Endothelial cell of umbilical vein (primary cell): ENCODE results near the gene CCSER2. TPM values are rescaled to one million over a fixed set of nuclear protein-coding genes. Genes with fewer than 3 reads are reported as not detected.

ENCODE experiments used
- BruUV-seq: library from RNA; stranded (reverse); fragments of 400-500 nt; replicated peaks from 2 replicates; lab custom pipeline; 2021; lab: Mats Ljungman, UMichigan
- CTCF ChIA-PET: fragments of 300-600, 350-600 bp; sonication (Branson Sonifier 250); formaldehyde crosslinking; loops from one replicate; lab custom pipeline; 2021; ENCODE audit warnings: antibody characterized with exemption, inconsistent platforms; lab: Charles Lee
- POLR2A ChIA-PET: fragments of 300-600, 350-600 bp; sonication (Branson Sonifier 250); formaldehyde crosslinking; loops from one replicate; lab custom pipeline; 2021; ENCODE audit warnings: antibody characterized with exemption, inconsistent platforms; lab: Charles Lee
- DNase-seq: peaks from one replicate; pipeline ENCODE4 v3.0.0-alpha.2; 2011; ENCODE audit warnings: low read depth, low spot score
- FAIRE-seq: peaks from 2 replicates; lab custom pipeline; 2011; peaks lifted over from hg19 to GRCh38; lab: Jason Lieb, UNC
- H2AFZ ChIP-seq: 2 replicates; pipeline ENCODE4 v1.6.0; 2012; ENCODE audit warnings: low read depth, low read length, control low read depth, inconsistent platforms
- H3K27ac ChIP-seq: 2 replicates; pipeline ENCODE4 v1.5.1; 2011; ENCODE audit warnings: low read depth, mild to moderate bottlenecking, control low read depth, low read length, moderate library complexity; ENCODE audit not compliant: insufficient read depth
- H3K27me3 ChIP-seq, 2 experiments: 2 replicates each; pipeline versions ENCODE4 v1.6.0 to v1.6.1; 2011; ENCODE audit warnings: low read length in 2 of 2, mixed read lengths in 1 of 2; ENCODE audit not compliant: control insufficient read depth in 2 of 2, insufficient read depth in 2 of 2
- H3K36me3 ChIP-seq, 2 experiments: 2 replicates in 1 of 2; 3 replicates in 1 of 2; pipeline ENCODE4 v1.5.1; 2011; ENCODE audit warnings: low read length in 2 of 2, mild to moderate bottlenecking in 1 of 2, moderate library complexity in 1 of 2; ENCODE audit not compliant: control insufficient read depth in 2 of 2, insufficient read depth in 2 of 2; ENCODE audit errors: extremely low read depth in 1 of 2
- H3K4me1 ChIP-seq: 3 replicates; pipeline ENCODE4 v1.5.1; 2011; ENCODE audit warnings: mild to moderate bottlenecking, low read length; ENCODE audit not compliant: control insufficient read depth, insufficient read depth; ENCODE audit errors: extremely low read depth
- H3K4me2 ChIP-seq: 2 replicates; pipeline ENCODE4 v1.6.1; 2011; ENCODE audit warnings: low read length, control low read depth, mixed read lengths; ENCODE audit not compliant: insufficient read depth
- H3K4me3 ChIP-seq, 3 experiments: fragments of 200-600 bp in 1 of 3; sonication (generic), shearing (Covaris generic) in 1 of 3; replicated peaks in 1 of 3; 2 replicates each; pipeline ENCODE4 v1.5.1; 2011 to 2016; ENCODE audit warnings: control low read depth in 3 of 3, low read length in 3 of 3, mild to moderate bottlenecking in 2 of 3, inconsistent platforms in 1 of 3, low read depth in 1 of 3, moderate library complexity in 1 of 3; ENCODE audit not compliant: insufficient read depth in 1 of 3
- H3K79me2 ChIP-seq: 2 replicates; pipeline ENCODE4 v1.6.0; 2012; ENCODE audit warnings: low read length, inconsistent platforms; ENCODE audit not compliant: control insufficient read depth, insufficient read depth
- H3K9ac ChIP-seq: replicated peaks from 2 replicates; pipeline ENCODE3; 2011; ENCODE audit warnings: low read length, control low read depth; ENCODE audit not compliant: insufficient read depth; ENCODE audit errors: extremely low read depth
- H3K9me1 ChIP-seq: replicated peaks from 3 replicates; pipeline ENCODE4 v1.6.0; 2011; ENCODE audit warnings: mild to moderate bottlenecking, low read length; ENCODE audit not compliant: control insufficient read depth, insufficient read depth; ENCODE audit errors: extremely low read depth
- H3K9me3 ChIP-seq: replicated peaks from 2 replicates; pipeline ENCODE4 v1.5.1; 2012; ENCODE audit warnings: low read length, inconsistent platforms; ENCODE audit not compliant: control insufficient read depth, insufficient read depth
- H4K20me1 ChIP-seq: replicated peaks from 2 replicates; pipeline ENCODE3; 2011; ENCODE audit warnings: mild to moderate bottlenecking, low read length; ENCODE audit not compliant: control insufficient read depth, insufficient read depth; ENCODE audit errors: extremely low read depth
- EZH2 ChIP-seq: IDR thresholded peaks from 2 replicates; pipeline ENCODE4 v1.6.1; 2012; ENCODE audit warnings: borderline replicate concordance, low read depth, mild to moderate bottlenecking, moderate library complexity, low read length, inconsistent platforms; ENCODE audit not compliant: severe bottlenecking
- FOS ChIP-seq: IDR thresholded peaks from 2 replicates; pipeline ENCODE4 v1.6.1; 2011; ENCODE audit warnings: mild to moderate bottlenecking, low read length, moderate library complexity, borderline replicate concordance; ENCODE audit not compliant: insufficient read depth
- GATA2 ChIP-seq: IDR thresholded peaks from 2 replicates; pipeline ENCODE4 v1.7.0; 2011; ENCODE audit warnings: low read depth, mild to moderate bottlenecking, moderate library complexity, mixed read lengths, low read length; ENCODE audit not compliant: insufficient read length, insufficient read depth
- JUN ChIP-seq: IDR thresholded peaks from 2 replicates; pipeline ENCODE4 v1.6.1; 2011; ENCODE audit warnings: borderline replicate concordance, low read depth; ENCODE audit not compliant: insufficient read length, insufficient read depth
- MYC ChIP-seq: IDR thresholded peaks from one replicate; pipeline ENCODE4 v1.6.1; 2011; ENCODE audit warnings: mild to moderate bottlenecking, low read depth, low read length
- POLR2A ChIP-seq: IDR thresholded peaks from 2 replicates; pipeline ENCODE4 v1.6.1; 2012; ENCODE audit warnings: low read depth, mild to moderate bottlenecking, control low read depth, low read length
- POLR2AphosphoS5 ChIP-seq: IDR thresholded peaks from 2 replicates; pipeline ENCODE4 v1.6.1; 2012; ENCODE audit warnings: low read depth, mild to moderate bottlenecking, control low read depth, low read length, moderate library complexity; ENCODE audit not compliant: insufficient read depth
- dilution Hi-C: fragments of 300-500 bp; cut with MboI; formaldehyde crosslinking; loops from one replicate; pipeline ENCODE4 v1.15.0; 2019; ENCODE audit warnings: low sequenced_read_pairs; ENCODE audit not compliant: extremely low pct_ligation_motif_present
- intact Hi-C: fragments of 100-400 bp; cut with micrococcal nuclease; formaldehyde crosslinking; loops from one replicate; pipeline ENCODE4 v1.10.0; 2022
- polyA plus RNA-seq, 4 experiments: library from polyadenylated mRNA; depleted of rRNA in 3 of 4; stranded (reverse) in 3 of 4; unstranded in 1 of 4; fragments of >200 nt; gene quantifications; 2 replicates each; pipeline versions ENCODE4 v1.2.1 to v1.2.3, GENCODE V29; 2011 to 2012; ENCODE audit warnings: missing spikeins in 1 of 4
- total RNA-seq: library from RNA; stranded (reverse); gene quantifications from 2 replicates; pipeline ENCODE4 v1.2.3, GENCODE V29; 2021
- TF ChIP-seq, protein P1 (sequence below), 2 donors: IDR thresholded peaks; 1 replicate in 1 of 2; 2 replicates in 1 of 2; pipeline ENCODE4 v1.5.1; 2011; ENCODE audit warnings: low read length in 2 of 2, mild to moderate bottlenecking in 2 of 2, moderate library complexity in 2 of 2, control low read depth in 1 of 2, inconsistent platforms in 1 of 2, low read depth in 1 of 2; ENCODE audit not compliant: insufficient read depth in 1 of 2; ENCODE audit errors: extremely low read depth in 1 of 2
- TF ChIP-seq, protein P2 (sequence below): IDR thresholded peaks from 2 replicates; pipeline ENCODE4 v1.6.1; 2011; ENCODE audit not compliant: insufficient read depth, insufficient read length

The CCSER2 gene
- total and polyA plus RNA-seq, 2 donors (not counting 3 experiments of a cell fraction or from before 2014, with no cell fraction given), result 14.5 to 49.3 TPM

DNA sequence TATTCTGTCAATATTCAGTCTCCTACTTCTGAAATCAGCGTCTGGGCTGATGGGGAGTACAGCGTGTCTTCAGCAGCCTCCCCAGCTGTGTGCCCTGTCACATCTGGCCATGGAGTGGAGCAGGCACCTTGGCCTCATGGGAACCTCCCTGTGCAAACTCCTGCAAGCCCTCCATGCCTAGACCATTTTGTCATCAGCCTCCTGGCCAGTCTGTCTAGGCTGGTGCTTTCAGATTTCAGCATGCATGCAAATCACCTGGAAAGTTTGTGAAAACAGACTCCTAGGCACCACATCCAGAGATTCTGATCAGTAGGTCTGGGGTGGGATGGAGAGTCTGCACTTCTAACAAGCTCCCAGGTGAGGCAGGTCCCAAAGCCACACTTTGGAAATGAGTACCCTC, 26.2 kb upstream of the CCSER2 start:
- H3K4me3 ChIP-seq, result no peak overlapping the region
- H3K9ac ChIP-seq, result no peak overlapping the region
- no peak for TF ChIP-seq EZH2
- TF ChIP-seq JUN, result no peak
- no peak for TF ChIP-seq GATA2
- TF ChIP-seq FOS, result no peak
- no peak for TF ChIP-seq MYC
- TF ChIP-seq, protein P1, sequence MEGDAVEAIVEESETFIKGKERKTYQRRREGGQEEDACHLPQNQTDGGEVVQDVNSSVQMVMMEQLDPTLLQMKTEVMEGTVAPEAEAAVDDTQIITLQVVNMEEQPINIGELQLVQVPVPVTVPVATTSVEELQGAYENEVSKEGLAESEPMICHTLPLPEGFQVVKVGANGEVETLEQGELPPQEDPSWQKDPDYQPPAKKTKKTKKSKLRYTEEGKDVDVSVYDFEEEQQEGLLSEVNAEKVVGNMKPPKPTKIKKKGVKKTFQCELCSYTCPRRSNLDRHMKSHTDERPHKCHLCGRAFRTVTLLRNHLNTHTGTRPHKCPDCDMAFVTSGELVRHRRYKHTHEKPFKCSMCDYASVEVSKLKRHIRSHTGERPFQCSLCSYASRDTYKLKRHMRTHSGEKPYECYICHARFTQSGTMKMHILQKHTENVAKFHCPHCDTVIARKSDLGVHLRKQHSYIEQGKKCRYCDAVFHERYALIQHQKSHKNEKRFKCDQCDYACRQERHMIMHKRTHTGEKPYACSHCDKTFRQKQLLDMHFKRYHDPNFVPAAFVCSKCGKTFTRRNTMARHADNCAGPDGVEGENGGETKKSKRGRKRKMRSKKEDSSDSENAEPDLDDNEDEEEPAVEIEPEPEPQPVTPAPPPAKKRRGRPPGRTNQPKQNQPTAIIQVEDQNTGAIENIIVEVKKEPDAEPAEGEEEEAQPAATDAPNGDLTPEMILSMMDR (IDR thresholded peaks at IDR 0.05; ENCODE audit: extremely low read depth in 1 of 2, insufficient read depth in 1 of 2, low read depth in 1 of 2, low read length in 2 of 2), result no peak
- TF ChIP-seq POLR2A, result no peak
- TF ChIP-seq POLR2AphosphoS5, result no peak
- TF ChIP-seq, protein P2, sequence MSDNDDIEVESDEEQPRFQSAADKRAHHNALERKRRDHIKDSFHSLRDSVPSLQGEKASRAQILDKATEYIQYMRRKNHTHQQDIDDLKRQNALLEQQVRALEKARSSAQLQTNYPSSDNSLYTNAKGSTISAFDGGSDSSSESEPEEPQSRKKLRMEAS, result no peak
- H2AFZ ChIP-seq, result no peak overlapping the region
- H4K20me1 ChIP-seq, result no peaks in the 10 kb centered on the region
- H3K27ac ChIP-seq, result no peak overlapping the region
- no peaks in the 10 kb centered on the region for H3K36me3 ChIP-seq
- intact Hi-C loops, result no loop called here
- H3K9me3 ChIP-seq, result no peaks in the 10 kb centered on the region
- DNase-seq, result no peak
- peaks cover 1% of the 10 kb centered on the region for H3K4me1 ChIP-seq
- POLR2A ChIA-PET, result no interaction called here
- H3K9me1 ChIP-seq, result no peaks in the 10 kb centered on the region
- no peak for FAIRE-seq
- H3K27me3 ChIP-seq, result no peaks in the 10 kb centered on the region
- no peaks in the 10 kb centered on the region for H3K79me2 ChIP-seq
- no TSS peak for BruUV-seq
- CTCF ChIA-PET, result no interaction called here
- dilution Hi-C loops, result no loop called here
- H3K4me2 ChIP-seq, result no peak overlapping the region
